ENCODE results near the gene MMP11. TPM values are rescaled to one million over a fixed set of nuclear protein-coding genes. Genes with fewer than 3 reads are reported as not detected.

The MMP11 gene
- total RNA-seq, 2 experiments from 2014 or later, result 0.43 to 0.47 TPM

- H3K4me3 Mint-ChIP-seq, result peak overlapping the region; percentile 89
- CTCF ChIA-PET, result interaction anchor here (1.5 to 3.1 kb wide), 2 partner anchors 15 to 18 kb away, joined by 5 to 19 read pairs; partner anchors contain the start of gene CHCHD10
- no peaks in the 10 kb centered on the region for H3K9me3 Mint-ChIP-seq
- H3K27ac Mint-ChIP-seq, result peak overlapping the region; percentile 95
- H3K36me3 Mint-ChIP-seq (ENCODE audit: low read depth), result no peaks in the 10 kb centered on the region
- no peaks in the 10 kb centered on the region for H3K27me3 Mint-ChIP-seq (ENCODE audit: low read depth)
- peaks cover 34% of the 10 kb centered on the region for H3K4me1 Mint-ChIP-seq (ENCODE audit: low read depth)
- intact Hi-C loops (cut with micrococcal nuclease), result loop anchor here (1.0 to 2.0 kb wide), 2 partner anchors 53 to 769 kb away; partner anchors contain the start of genes DERL3, GUCD1 and SNRPD3
- DNase-seq, result peak; percentile 50
Observed at GRCh38 chr22:23786261-23786710, 13.6 kb downstream of the MMP11 start.

- Mint-ChIP-seq H3K27ac (peak within 1 kb of the TSS; percentile 95), H3K4me3 (peak within 1 kb of the TSS; percentile 89), H3K4me1 (ENCODE audit: low read depth) (peaks cover 34% of the 10 kb centered on the region), H3K9me3 (no peaks in the 10 kb centered on the region), H3K36me3 (ENCODE audit: low read depth) (no peaks in the 10 kb centered on the region), H3K27me3 (ENCODE audit: low read depth) (no peaks in the 10 kb centered on the region)
- DNase-seq, result peak; percentile 89
- intact Hi-C loops (cut with micrococcal nuclease), result loop anchor here (1.0 to 2.0 kb wide), 6 partner anchors 15 to 768 kb away; partner anchors contain the start of genes CABIN1, DERL3, GUCD1 and MMP11
- CTCF ChIA-PET, result interaction anchor here (1.5 to 3.1 kb wide), 2 partner anchors 16 to 19 kb away, joined by 5 to 19 read pairs; partner anchors contain the start of gene CHCHD10
Observed at GRCh38 chr22:23786752-23787599, 14.3 kb downstream of the MMP11 start, which contains the start of gene SMARCB1. TSS of gene SMARCB1 (plus strand) at chr22:23786966. CDS start at chr22:23787170, 204 bp downstream.

GRCh38 chr22:23787600-23787896, 14.9 kb downstream of the MMP11 start:
- Mint-ChIP-seq H3K9me3 (no peaks in the 10 kb centered on the region), H3K27ac (peak overlapping the region; percentile 73), H3K4me3 (peak overlapping the region; percentile 89), H3K4me1 (ENCODE audit: low read depth) (peaks cover 37% of the 10 kb centered on the region), H3K27me3 (ENCODE audit: low read depth) (no peaks in the 10 kb centered on the region), H3K36me3 (ENCODE audit: low read depth) (peaks cover 1% of the 10 kb centered on the region)
- intact Hi-C loops (cut with micrococcal nuclease), result loop anchor here (1.0 to 2.0 kb wide), 5 partner anchors 15 to 767 kb away; partner anchors contain the start of genes CABIN1, GUCD1, MMP11 and SNRPD3
- DNase-seq, result no peak
- CTCF ChIA-PET, result interaction anchor here (0.7 to 3.1 kb wide), 2 partner anchors 18 to 20 kb away, joined by 3 to 19 read pairs; partner anchors contain the start of gene CHCHD10

GRCh38 chr22:23787910-23788309, 15.3 kb downstream of the MMP11 start:
- intact Hi-C loops (cut with micrococcal nuclease), result loop anchor here (1.0 to 2.0 kb wide), 5 partner anchors 16 to 767 kb away; partner anchors contain the start of genes CABIN1, GUCD1, MMP11 and SNRPD3
- peaks cover 1% of the 10 kb centered on the region for H3K36me3 Mint-ChIP-seq (ENCODE audit: low read depth)
- H3K4me1 Mint-ChIP-seq (ENCODE audit: low read depth), result peaks cover 39% of the 10 kb centered on the region
- peak overlapping the region; percentile 89 for H3K4me3 Mint-ChIP-seq
- DNase-seq, result no peak
- H3K27me3 Mint-ChIP-seq (ENCODE audit: low read depth), result no peaks in the 10 kb centered on the region
- H3K9me3 Mint-ChIP-seq, result no peaks in the 10 kb centered on the region
- CTCF ChIA-PET, result interaction anchor here (0.7 to 3.1 kb wide), 3 partner anchors 17 to 25 kb away, joined by 3 to 19 read pairs (median 6); partner anchors contain the start of genes C22orf15 and CHCHD10
- H3K27ac Mint-ChIP-seq, result peak overlapping the region; percentile 73

- H3K9me3 Mint-ChIP-seq, result no peaks in the 10 kb centered on the region
- DNase-seq, result no peak
- CTCF ChIA-PET, result interaction anchor here (1.5 kb wide), 1 partner anchor 27 kb away, joined by 6 read pairs; the partner anchor contains the start of gene C22orf15
- intact Hi-C loops (cut with micrococcal nuclease), result no loop called here
- no peak overlapping the region for H3K4me3 Mint-ChIP-seq
- H3K4me1 Mint-ChIP-seq (ENCODE audit: low read depth), result peaks cover 39% of the 10 kb centered on the region
- no peak overlapping the region for H3K27ac Mint-ChIP-seq
- H3K27me3 Mint-ChIP-seq (ENCODE audit: low read depth), result no peaks in the 10 kb centered on the region
- peaks cover 5% of the 10 kb centered on the region for H3K36me3 Mint-ChIP-seq (ENCODE audit: low read depth)
Observed at GRCh38 chr22:23789121-23789520, 16.5 kb downstream of the MMP11 start.

GRCh38 chr22:23789638-23790037, 17.0 kb downstream of the MMP11 start:
- intact Hi-C loops (cut with micrococcal nuclease), result no loop called here
- H3K9me3 Mint-ChIP-seq, result no peaks in the 10 kb centered on the region

GRCh38 chr22:23790819-23791737, 18.4 kb downstream of the MMP11 start:
- intact Hi-C loops (cut with micrococcal nuclease), result no loop called here
- Mint-ChIP-seq H3K9me3 (no peaks in the 10 kb centered on the region), H3K4me1 (ENCODE audit: low read depth) (peaks cover 32% of the 10 kb centered on the region), H3K36me3 (ENCODE audit: low read depth) (peaks cover 5% of the 10 kb centered on the region), H3K27ac (no peak overlapping the region), H3K27me3 (ENCODE audit: low read depth) (no peaks in the 10 kb centered on the region), H3K4me3 (no peak overlapping the region)
- CTCF ChIA-PET, result interaction anchor here (1.1 kb wide), 1 partner anchor 59 kb away, joined by 3 read pairs; no protein-coding TSS in a partner anchor
- DNase-seq, result no peak

More at GRCh38 chr22:23789638-23790037, 17.0 kb downstream of the MMP11 start:
- no peak overlapping the region for H3K4me3 Mint-ChIP-seq
- peaks cover 5% of the 10 kb centered on the region for H3K36me3 Mint-ChIP-seq (ENCODE audit: low read depth)
- CTCF ChIA-PET, result interaction anchor here (0.7 to 1.5 kb wide), 2 partner anchors 21 to 27 kb away, joined by 3 to 6 read pairs; partner anchors contain the start of gene C22orf15
- H3K4me1 Mint-ChIP-seq (ENCODE audit: low read depth), result peaks cover 36% of the 10 kb centered on the region
- DNase-seq, result no peak
- H3K27me3 Mint-ChIP-seq (ENCODE audit: low read depth), result no peaks in the 10 kb centered on the region
- H3K27ac Mint-ChIP-seq, result no peak overlapping the region

- Mint-ChIP-seq H3K9me3 (no peaks in the 10 kb centered on the region), H3K27me3 (ENCODE audit: low read depth) (no peaks in the 10 kb centered on the region), H3K4me3 (no peak overlapping the region), H3K27ac (no peak overlapping the region), H3K36me3 (ENCODE audit: low read depth) (peaks cover 10% of the 10 kb centered on the region), H3K4me1 (ENCODE audit: low read depth) (peaks cover 28% of the 10 kb centered on the region)
- CTCF ChIA-PET, result interaction anchor here (0.8 to 1.1 kb wide), 2 partner anchors 58 to 164 kb away, joined by 3 read pairs; no protein-coding TSS in a partner anchor
- intact Hi-C loops (cut with micrococcal nuclease), result no loop called here
- DNase-seq, result no peak
Observed at GRCh38 chr22:23791738-23792645, 19.3 kb downstream of the MMP11 start.

- peaks cover 16% of the 10 kb centered on the region for H3K36me3 Mint-ChIP-seq (ENCODE audit: low read depth)
- H3K9me3 Mint-ChIP-seq, result no peaks in the 10 kb centered on the region
Observed at GRCh38 chr22:23793326-23793725, 20.7 kb downstream of the MMP11 start.

GRCh38 chr22:23796461-23796860, 23.8 kb downstream of the MMP11 start:
- intact Hi-C loops (cut with micrococcal nuclease), result no loop called here
- DNase-seq, result no peak
- Mint-ChIP-seq H3K4me3 (no peak overlapping the region), H3K27ac (no peak overlapping the region), H3K27me3 (ENCODE audit: low read depth) (no peaks in the 10 kb centered on the region), H3K9me3 (no peaks in the 10 kb centered on the region), H3K4me1 (ENCODE audit: low read depth) (peaks cover 5% of the 10 kb centered on the region), H3K36me3 (ENCODE audit: low read depth) (peaks cover 29% of the 10 kb centered on the region)
- CTCF ChIA-PET, result no interaction called here

More at GRCh38 chr22:23793326-23793725, 20.7 kb downstream of the MMP11 start:
- Mint-ChIP-seq H3K4me1 (ENCODE audit: low read depth) (peaks cover 20% of the 10 kb centered on the region), H3K27me3 (ENCODE audit: low read depth) (no peaks in the 10 kb centered on the region), H3K27ac (no peak overlapping the region), H3K4me3 (no peak overlapping the region)
- no peak for DNase-seq
- intact Hi-C loops (cut with micrococcal nuclease), result no loop called here
- CTCF ChIA-PET, result no interaction called here
